Neutrophil (primary cell): ENCODE results near the gene OR56A1.
"Not testable (repeated sequence)": the region's sequence is repeated elsewhere in the genome, so short reads cannot be mapped to it uniquely, and the experiment has no call there.

Source experiments
- H3K27ac ChIP-seq: fragments of 200-600 bp; sonication (generic); 2 replicates; pipeline ENCODE4 v1.5.1; 2016; ENCODE audit warnings: mild to moderate bottlenecking, moderate library complexity
- H3K27me3 ChIP-seq: fragments of 200-600 bp; sonication (generic); 2 replicates; pipeline ENCODE4 v1.6.0; 2016; ENCODE audit warnings: mild to moderate bottlenecking
- H3K36me3 ChIP-seq: fragments of 200-600 bp; sonication (generic); 2 replicates; pipeline ENCODE4 v1.5.1; 2017
- H3K4me1 ChIP-seq, 2 experiments: fragments of 200-600 bp in 1 of 2; sonication (generic) in 1 of 2; 1 replicate in 1 of 2; 2 replicates in 1 of 2; pipeline versions ENCODE4 v1.5.1 to v1.6.1; 2013 to 2016; ENCODE audit warnings: low read depth in 1 of 2, low read length in 1 of 2, mild to moderate bottlenecking in 1 of 2, moderate library complexity in 1 of 2; ENCODE audit not compliant: control insufficient read depth in 1 of 2, insufficient read depth in 1 of 2
- H3K4me3 ChIP-seq, 2 experiments: fragments of 200-600 bp in 1 of 2; sonication (generic) in 1 of 2; 1 replicate in 1 of 2; 2 replicates in 1 of 2; pipeline ENCODE4 v1.5.1; 2013 to 2016; ENCODE audit warnings: low read depth in 1 of 2, low read length in 1 of 2, mild to moderate bottlenecking in 1 of 2, moderate library complexity in 1 of 2
- H3K9me3 ChIP-seq: fragments of 200-600 bp; sonication (generic); 2 replicates; pipeline ENCODE4 v1.5.1; 2016
- CTCF ChIP-seq: fragments of 200-600 bp; sonication (generic); IDR thresholded peaks from 2 replicates; pipeline ENCODE4 v1.5.1; 2016; ENCODE audit warnings: antibody characterized with exemption

The OR56A1 gene, protein sequence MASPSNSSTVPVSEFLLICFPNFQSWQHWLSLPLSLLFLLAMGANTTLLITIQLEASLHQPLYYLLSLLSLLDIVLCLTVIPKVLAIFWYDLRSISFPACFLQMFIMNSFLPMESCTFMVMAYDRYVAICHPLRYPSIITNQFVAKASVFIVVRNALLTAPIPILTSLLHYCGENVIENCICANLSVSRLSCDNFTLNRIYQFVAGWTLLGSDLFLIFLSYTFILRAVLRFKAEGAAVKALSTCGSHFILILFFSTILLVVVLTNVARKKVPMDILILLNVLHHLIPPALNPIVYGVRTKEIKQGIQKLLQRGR

GRCh38 chr11:6030708-6031405 lies at the start of gene OR56A1:
TSS of gene OR56A1 (minus strand) at chr11:6030758. CDS start at chr11:6027692, 3,066 bp downstream.
- Histone ChIP-seq H3K4me3 (no peak within 1 kb of the TSS), H3K27ac (no peak within 1 kb of the TSS), H3K27me3 (no peaks in the 10 kb centered on the region), H3K4me1 (peaks cover 0 to 7% of the 10 kb centered on the region in 2 experiments), H3K9me3 (no peaks in the 10 kb centered on the region), H3K36me3 (no peaks in the 10 kb centered on the region)
- TF ChIP-seq CTCF: no peak

DNA sequence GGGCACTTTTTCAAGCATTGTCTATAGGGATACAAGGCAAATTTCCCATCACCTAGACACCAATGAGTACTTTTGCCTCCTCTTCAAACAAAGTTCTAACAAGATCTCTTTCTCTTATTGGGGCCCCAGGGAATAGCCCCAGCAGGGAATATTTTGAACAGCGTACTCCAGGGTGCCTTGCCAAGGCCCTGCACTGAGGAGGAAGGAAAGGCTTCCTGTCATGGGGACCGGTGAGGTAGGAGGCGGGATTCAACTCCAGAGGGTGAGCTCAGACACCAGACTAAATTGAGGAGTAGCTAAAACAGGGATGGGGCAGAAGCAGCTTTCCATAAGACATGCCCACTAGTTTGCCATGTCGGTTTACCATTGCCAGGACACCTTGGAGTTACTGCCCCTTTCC lies 48.9 kb upstream of the OR56A1 start:
- no peak for TF ChIP-seq CTCF
- no peak overlapping the region for H3K27ac ChIP-seq
- no peaks in the 10 kb centered on the region for H3K9me3 ChIP-seq
- H3K27me3 ChIP-seq: no peaks in the 10 kb centered on the region
- H3K4me3 ChIP-seq: no peak overlapping the region
- H3K4me1 ChIP-seq: no peaks in the 10 kb centered on the region
- no peaks in the 10 kb centered on the region for H3K36me3 ChIP-seq

- no peak overlapping the region for H3K4me3 ChIP-seq
- H3K27ac ChIP-seq: no peak overlapping the region
- no peak for TF ChIP-seq CTCF
- no peaks in the 10 kb centered on the region for H3K9me3 ChIP-seq
- H3K36me3 ChIP-seq: no peaks in the 10 kb centered on the region
- H3K27me3 ChIP-seq: no peaks in the 10 kb centered on the region
- H3K4me1 ChIP-seq: no peaks in the 10 kb centered on the region
These were observed 47.2 kb upstream of the OR56A1 start for GRCh38 chr11:6077723-6078122.

DNA sequence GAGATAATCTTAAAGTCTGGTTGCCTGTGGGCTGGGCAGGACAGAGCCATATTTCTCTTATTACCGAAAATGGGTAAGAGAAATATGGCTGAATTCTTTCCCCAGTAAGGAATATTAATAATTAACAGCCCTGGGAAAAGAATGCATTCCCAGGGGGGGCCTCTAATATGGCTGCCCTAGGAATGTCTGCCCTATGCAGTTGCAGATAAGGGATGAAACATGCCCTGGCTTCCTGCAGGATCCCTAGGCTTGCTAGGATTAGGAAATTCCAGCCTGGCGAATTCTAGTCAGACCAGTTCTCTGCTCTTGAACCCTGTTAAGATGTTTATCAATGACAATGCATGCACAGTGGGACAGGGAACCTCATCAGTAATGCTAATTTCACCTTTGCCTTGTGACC lies 45.9 kb upstream of the OR56A1 start:
- not testable (repeated sequence) for H3K9me3 ChIP-seq, H3K4me1 ChIP-seq, H3K27me3 ChIP-seq, H3K4me3 ChIP-seq, H3K27ac ChIP-seq, H3K36me3 ChIP-seq

DNA sequence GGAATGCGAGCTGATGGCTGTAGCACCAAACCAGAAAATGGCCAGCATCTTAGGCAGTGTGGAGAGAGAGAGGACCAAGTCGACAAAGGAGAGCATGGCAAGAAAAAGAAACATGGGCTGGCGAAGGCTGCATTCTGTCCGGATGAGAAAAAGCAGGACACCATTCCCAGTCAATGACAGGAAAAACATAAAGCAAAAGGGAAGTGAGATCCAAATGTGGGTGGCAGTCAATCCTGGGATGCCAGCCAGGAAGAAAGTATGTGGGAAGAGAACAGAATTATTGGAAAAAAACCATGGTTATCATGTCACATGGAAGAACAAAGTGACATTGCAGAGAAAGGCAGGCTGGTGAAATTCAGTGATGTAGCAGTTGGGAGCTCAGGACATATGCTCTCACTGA lies 36.9 kb upstream of the OR56A1 start:
- H3K36me3 ChIP-seq: no peaks in the 10 kb centered on the region
- no peaks in the 10 kb centered on the region for H3K4me1 ChIP-seq
- no peak overlapping the region for H3K27ac ChIP-seq
- H3K4me3 ChIP-seq: no peak overlapping the region
- H3K9me3 ChIP-seq: no peaks in the 10 kb centered on the region
- no peaks in the 10 kb centered on the region for H3K27me3 ChIP-seq
- no peak for TF ChIP-seq CTCF

- no peak overlapping the region for H3K27ac ChIP-seq
- H3K4me3 ChIP-seq: no peak overlapping the region
- no peaks in the 10 kb centered on the region for H3K9me3 ChIP-seq
- H3K27me3 ChIP-seq: no peaks in the 10 kb centered on the region
- no peaks in the 10 kb centered on the region for H3K36me3 ChIP-seq
- H3K4me1 ChIP-seq: no peaks in the 10 kb centered on the region
- TF ChIP-seq CTCF: no peak
These were observed 32.3 kb upstream of the OR56A1 start for GRCh38 chr11:6062691-6063358.
